Activated T-helper 2 cell treated with anti-CD3 and anti-CD28 coated beads, Interferon-gamma antibody, Interleukin-2, Interleukin-4, amounts not matched to agents 10 μg/mL and 5 μg/mL and 100 μg/mL, durations not matched to agents 14 hours and 24 hours and 36 hours (primary cell): ENCODE data around the gene SNAPC1. TPM values are rescaled to one million over a fixed set of nuclear protein-coding genes. Genes with fewer than 3 reads are reported as not detected.

Experiments
- DNase-seq: peaks from one replicate; pipeline ENCODE4 v3.0.0; 2021; ENCODE audit warnings: low spot score
- H3K27ac Mint-ChIP-seq: one replicate; pipeline ENCODE4 v1.8.0; 2021; ENCODE audit warnings: mixed read lengths
- H3K27me3 Mint-ChIP-seq: one replicate; pipeline ENCODE4 v1.8.0; 2021; ENCODE audit warnings: low read depth, mixed read lengths
- H3K36me3 Mint-ChIP-seq: one replicate; pipeline ENCODE4 v1.8.0; 2021; ENCODE audit warnings: low read depth, mixed read lengths
- H3K4me1 Mint-ChIP-seq: one replicate; pipeline ENCODE4 v1.8.0; 2021; ENCODE audit warnings: low read depth, mixed read lengths
- H3K4me3 Mint-ChIP-seq: one replicate; pipeline ENCODE4 v1.8.0; 2021; ENCODE audit warnings: low read depth, mild to moderate bottlenecking, moderate library complexity, mixed read lengths
- H3K9me3 Mint-ChIP-seq: one replicate; pipeline ENCODE4 v1.8.0; 2021; ENCODE audit warnings: mixed read lengths
- intact Hi-C: fragments of 100-400 bp; cut with micrococcal nuclease; formaldehyde crosslinking; loops from one replicate; pipeline ENCODE4 v1.15.1; 2023
- total RNA-seq: library from RNA; stranded (reverse); gene quantifications from 2 replicates; pipeline ENCODE4 v1.2.3, GENCODE V29; 2022

The SNAPC1 gene
- total RNA-seq, 1 donor from 2014 or later = 10.5 TPM

DNA sequence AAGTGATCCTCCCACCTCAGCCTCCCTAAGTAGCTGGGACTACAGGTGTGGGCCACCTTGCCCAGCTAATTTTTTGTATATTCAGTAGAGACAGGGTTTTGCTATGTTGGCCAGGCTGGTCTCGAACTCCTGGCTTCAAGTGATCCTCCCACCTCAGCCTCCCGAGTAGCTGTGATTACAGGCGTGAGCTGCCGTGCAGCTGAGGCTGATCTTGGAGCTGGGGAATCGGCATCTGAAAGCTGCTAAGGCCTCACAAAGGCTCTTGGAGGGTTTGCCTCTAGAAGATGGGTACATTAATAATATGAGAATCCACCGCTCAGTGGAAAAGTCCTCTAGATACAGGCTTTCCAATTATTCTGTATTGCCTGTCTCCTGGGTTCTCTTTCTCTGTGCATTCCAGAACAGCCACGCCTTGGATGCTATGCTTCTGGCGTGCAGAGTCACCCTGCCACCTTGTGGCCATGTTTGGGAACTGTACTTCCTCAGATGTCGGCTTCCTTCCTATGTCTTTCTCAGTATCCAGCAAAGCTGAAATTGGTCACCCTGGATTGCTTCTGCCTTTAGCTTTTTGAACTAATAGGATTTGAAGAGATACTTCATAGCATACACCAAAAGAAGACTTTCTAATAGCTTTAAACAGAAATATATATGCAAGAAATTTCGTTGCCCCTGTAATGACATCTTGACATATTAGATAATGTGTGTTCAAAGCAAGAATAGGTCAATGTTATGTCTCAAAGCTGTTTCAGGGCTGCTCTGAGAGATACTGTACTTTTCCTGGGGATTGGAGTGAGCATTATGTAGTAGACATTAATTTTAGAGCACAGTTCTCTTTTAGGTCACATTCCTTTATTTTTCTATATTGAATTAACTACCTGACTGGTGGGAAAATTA lies 75.4 kb downstream of the SNAPC1 start:
- no peak overlapping the region for H3K4me3 Mint-ChIP-seq
- H3K27me3 Mint-ChIP-seq = peaks cover 21% of the 10 kb centered on the region

DNA sequence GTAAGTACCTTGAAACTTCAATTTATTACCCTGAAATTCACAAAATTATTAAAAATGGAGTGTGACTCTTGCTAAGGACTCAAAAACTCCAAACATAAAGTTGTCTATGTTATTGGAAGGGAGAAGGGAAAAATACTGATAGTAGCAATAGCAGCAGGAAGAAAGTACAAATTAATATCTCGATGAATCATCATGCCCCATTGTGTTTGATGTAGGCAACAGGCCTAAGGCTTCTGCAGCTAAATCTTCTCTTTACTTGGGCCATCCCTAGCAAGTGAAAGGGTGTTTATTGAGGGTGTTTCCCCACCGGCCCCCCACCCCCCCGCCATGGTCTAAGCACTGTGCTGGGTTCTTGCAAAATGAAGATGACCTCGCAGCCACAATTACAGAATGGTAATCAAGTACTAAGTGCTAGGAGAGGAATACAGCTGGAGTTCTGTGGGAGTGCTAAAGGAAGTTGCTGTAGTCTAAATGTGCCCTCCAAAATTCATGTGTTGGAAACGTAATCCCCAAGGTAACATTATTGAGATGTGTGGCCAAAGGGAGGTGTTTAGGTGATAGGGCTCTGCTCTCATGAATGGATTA lies 76.5 kb downstream of the SNAPC1 start:
- no peak overlapping the region for H3K4me3 Mint-ChIP-seq
- DNase-seq = no peak
- intact Hi-C loops = loop anchor here (10.0 kb wide), 1 partner anchor 574 kb away; no protein-coding TSS in a partner anchor
- no peak overlapping the region for H3K27ac Mint-ChIP-seq
- no peaks in the 10 kb centered on the region for H3K9me3 Mint-ChIP-seq
- no peaks in the 10 kb centered on the region for H3K36me3 Mint-ChIP-seq
- H3K4me1 Mint-ChIP-seq = peaks cover 9% of the 10 kb centered on the region
- peaks cover 25% of the 10 kb centered on the region for H3K27me3 Mint-ChIP-seq

More for the DNA sequence above, 75.4 kb downstream of the SNAPC1 start:
- Mint-ChIP-seq H3K36me3 (no peaks in the 10 kb centered on the region), H3K9me3 (no peaks in the 10 kb centered on the region), H3K4me1 (peaks cover 13% of the 10 kb centered on the region), H3K27ac (no peak overlapping the region)
- intact Hi-C loops = loop anchor here (1.0 to 10.0 kb wide), 3 partner anchors 75 to 573 kb away; partner anchors contain the start of gene SNAPC1
- peak; percentile 59 for DNase-seq

DNA sequence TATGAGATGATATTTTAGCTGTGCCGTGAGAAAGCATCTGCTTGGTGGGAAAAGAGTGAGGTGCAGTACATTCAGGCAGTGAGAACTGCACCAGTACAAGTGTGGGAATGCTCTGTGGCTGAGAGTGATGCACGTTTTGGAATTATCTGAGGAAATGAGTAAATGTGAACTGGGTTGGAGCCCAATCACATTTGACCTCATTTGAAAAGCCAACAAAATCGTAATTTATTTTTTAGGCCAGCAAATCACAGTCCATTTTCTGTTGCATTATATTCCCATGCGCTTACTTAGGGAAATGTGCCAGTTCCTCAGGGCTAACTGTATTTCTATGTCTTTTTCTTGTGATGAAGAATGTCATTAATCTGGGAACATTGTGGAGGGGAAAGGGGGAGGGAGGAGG lies 77.3 kb downstream of the SNAPC1 start:
- H3K27ac Mint-ChIP-seq = no peak overlapping the region
- no peaks in the 10 kb centered on the region for H3K9me3 Mint-ChIP-seq
- H3K36me3 Mint-ChIP-seq = no peaks in the 10 kb centered on the region
- peaks cover 9% of the 10 kb centered on the region for H3K4me1 Mint-ChIP-seq
- no peak overlapping the region for H3K4me3 Mint-ChIP-seq
- no peak for DNase-seq
- intact Hi-C loops = loop anchor here (10.0 kb wide), 1 partner anchor 575 kb away; no protein-coding TSS in a partner anchor
- peaks cover 32% of the 10 kb centered on the region for H3K27me3 Mint-ChIP-seq

DNA sequence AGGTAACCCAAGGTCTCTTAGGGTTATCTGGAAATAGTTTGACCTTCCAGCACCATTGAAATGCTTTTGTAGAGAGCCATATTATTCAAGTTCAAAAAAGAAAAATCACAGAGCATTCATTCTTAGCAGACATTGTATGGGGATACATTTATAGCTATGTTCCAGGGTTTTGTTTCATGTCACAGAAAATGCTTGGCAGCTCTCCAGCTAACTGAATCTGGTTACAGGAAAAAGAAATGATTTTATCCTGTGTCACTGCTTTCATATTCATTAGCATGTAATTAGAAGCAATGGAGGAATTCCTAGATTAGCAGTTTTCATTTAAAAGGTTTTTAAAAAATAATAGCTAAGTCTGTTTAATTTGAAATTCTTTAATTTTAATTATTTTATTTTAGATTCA lies 78.9 kb downstream of the SNAPC1 start:
- Mint-ChIP-seq H3K36me3 (no peaks in the 10 kb centered on the region), H3K4me1 (peaks cover 8% of the 10 kb centered on the region), H3K27me3 (peaks cover 35% of the 10 kb centered on the region), H3K9me3 (no peaks in the 10 kb centered on the region), H3K27ac (no peak overlapping the region), H3K4me3 (no peak overlapping the region)
- DNase-seq = no peak
- intact Hi-C loops = no loop called here

Other genes with a start within 250 kb of the SNAPC1 start
- 131 and 138 TPM in 2 replicates for gene HIF1A, start 66.9 kb upstream of the SNAPC1 start, total RNA-seq
- gene SYT16, start 50.3 kb downstream of the SNAPC1 start, total RNA-seq = not detected in 2 replicates